Gastrocnemius medialis (tissue), 4 donors: Measurements from ENCODE around the gene EDNRB. TPM values are rescaled to one million over a fixed set of nuclear protein-coding genes. Genes with fewer than 3 reads are reported as not detected.
"Not testable (repeated sequence)": the region's sequence is repeated elsewhere in the genome, so short reads cannot be mapped to it uniquely, and the experiment has no call there.

Experiments
- ATAC-seq, 2 donors: fragments of 150-250 bp; one replicate each; pipeline ENCODE4 v1.9.1; 2016
- DNase-seq, 2 donors: peaks; one replicate each; pipeline ENCODE4 v3.0.0-alpha.2; 2019
- H3K27ac ChIP-seq, 4 donors: fragments of 200-600 bp; sonication (generic); 1 replicate in 1 of 4; 2 replicates in 3 of 4; pipeline ENCODE4 v1.5.1; 2016 to 2018; ENCODE audit warnings: mild to moderate bottlenecking in 2 of 4, moderate library complexity in 1 of 4
- H3K27me3 ChIP-seq, 3 donors: fragments of 200-600 bp; sonication (generic) in 2 of 3; 1 replicate in 1 of 3; 2 replicates in 2 of 3; pipeline versions ENCODE4 v1.5.1 to v1.6.0; 2016 to 2019; ENCODE audit warnings: mild to moderate bottlenecking in 1 of 3, moderate library complexity in 1 of 3
- H3K36me3 ChIP-seq, 2 donors: fragments of 200-600 bp; sonication (generic) in 1 of 2; one replicate each; pipeline ENCODE4 v1.5.1; 2017 to 2018
- H3K4me1 ChIP-seq, 2 donors: fragments of 200-600 bp; sonication (generic) in 1 of 2; one replicate each; pipeline ENCODE4 v1.5.1; 2016 to 2017; ENCODE audit warnings: mild to moderate bottlenecking in 2 of 2
- H3K4me3 ChIP-seq, 4 donors: fragments of 200-600 bp; sonication (generic) in 3 of 4; 1 replicate in 1 of 4; 2 replicates in 3 of 4; pipeline ENCODE4 v1.5.1; 2016 to 2019; ENCODE audit warnings: mild to moderate bottlenecking in 2 of 4
- H3K9me3 ChIP-seq, 3 donors: fragments of 200-600 bp; sonication (generic) in 2 of 3; 1 replicate in 1 of 3; 2 replicates in 2 of 3; pipeline ENCODE4 v1.5.1; 2016 to 2019
- POLR2A ChIP-seq, 2 donors: fragments of 450-650 bp; IDR thresholded peaks; one replicate each; pipeline ENCODE4 v1.6.1; 2017; ENCODE audit warnings: antibody characterized with exemption in 2 of 2, mild to moderate bottlenecking in 2 of 2, moderate library complexity in 2 of 2
- in situ Hi-C, 4 donors: fragments of 200-750 bp; cut with MboI; loops; one replicate each; pipeline versions ENCODE4 v1.15.0 to v1.8.0; 2017; ENCODE audit warnings: low sequenced_read_pairs in 4 of 4
- intact Hi-C: fragments of 100-400 bp; cut with DNase I; formaldehyde crosslinking; loops from one replicate; pipeline ENCODE4 v1.15.1; 2023; ENCODE audit warnings: low total_unique reads
- total RNA-seq, 4 donors: library from RNA; depleted of rRNA; stranded (reverse); fragments of >200 nt; gene quantifications; one replicate each; pipeline versions ENCODE4 v1.1.0 to v1.2.3, GENCODE V29; 2016
- TF ChIP-seq, protein P1 (sequence below), 5 experiments: fragments of 450-650 bp in 3 of 5; fragments of 200-600 bp in 2 of 5; sonication (generic) in 2 of 5; IDR thresholded peaks in 4 of 5; conservative IDR thresholded peaks in 1 of 5; 1 replicate in 4 of 5; 2 replicates in 1 of 5; pipeline ENCODE4 v1.5.1; 2016 to 2019; ENCODE audit warnings: antibody characterized with exemption in 5 of 5, mild to moderate bottlenecking in 3 of 5, moderate library complexity in 3 of 5

EDNRB gene
- total RNA-seq, 4 donors from 2014 or later: 13.6 to 35.1 (median 20.1) TPM

DNA sequence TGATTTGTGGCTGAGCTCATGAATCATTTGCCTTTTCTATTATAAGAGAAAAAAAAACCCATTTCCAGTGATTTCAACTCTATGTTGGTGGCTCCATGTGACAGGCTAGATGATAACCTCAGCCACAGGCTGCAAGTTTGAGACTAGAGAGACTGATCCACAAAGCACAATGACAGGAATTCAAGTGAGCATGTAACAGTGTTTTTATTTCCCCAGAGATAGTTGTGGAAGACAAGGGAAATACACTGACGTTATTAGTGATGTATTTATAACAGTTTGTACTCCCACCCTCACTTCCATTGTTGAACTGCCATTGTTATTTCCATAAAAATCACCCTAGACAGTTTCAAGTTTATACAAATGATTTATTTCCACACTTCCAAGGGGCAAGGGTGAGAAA is 27.9 kb upstream of the EDNRB start:
- no peaks in the 10 kb centered on the region for H3K36me3 ChIP-seq
- DNase-seq (no peak), ATAC-seq (no peak)
- H3K27me3 ChIP-seq: no peaks in the 10 kb centered on the region
- TF ChIP-seq POLR2A (IDR thresholded peaks at IDR 0.05): no peak
- TF ChIP-seq, protein P1, sequence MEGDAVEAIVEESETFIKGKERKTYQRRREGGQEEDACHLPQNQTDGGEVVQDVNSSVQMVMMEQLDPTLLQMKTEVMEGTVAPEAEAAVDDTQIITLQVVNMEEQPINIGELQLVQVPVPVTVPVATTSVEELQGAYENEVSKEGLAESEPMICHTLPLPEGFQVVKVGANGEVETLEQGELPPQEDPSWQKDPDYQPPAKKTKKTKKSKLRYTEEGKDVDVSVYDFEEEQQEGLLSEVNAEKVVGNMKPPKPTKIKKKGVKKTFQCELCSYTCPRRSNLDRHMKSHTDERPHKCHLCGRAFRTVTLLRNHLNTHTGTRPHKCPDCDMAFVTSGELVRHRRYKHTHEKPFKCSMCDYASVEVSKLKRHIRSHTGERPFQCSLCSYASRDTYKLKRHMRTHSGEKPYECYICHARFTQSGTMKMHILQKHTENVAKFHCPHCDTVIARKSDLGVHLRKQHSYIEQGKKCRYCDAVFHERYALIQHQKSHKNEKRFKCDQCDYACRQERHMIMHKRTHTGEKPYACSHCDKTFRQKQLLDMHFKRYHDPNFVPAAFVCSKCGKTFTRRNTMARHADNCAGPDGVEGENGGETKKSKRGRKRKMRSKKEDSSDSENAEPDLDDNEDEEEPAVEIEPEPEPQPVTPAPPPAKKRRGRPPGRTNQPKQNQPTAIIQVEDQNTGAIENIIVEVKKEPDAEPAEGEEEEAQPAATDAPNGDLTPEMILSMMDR (IDR thresholded peaks at IDR 0.05 in 4 of 5, conservative IDR thresholded peaks at IDR 0.05 in 1 of 5): no peak
- H3K9me3 ChIP-seq: no peaks in the 10 kb centered on the region
- in situ Hi-C loops (no loop called here), intact Hi-C loops (no loop called here)
- H3K27ac ChIP-seq: no peak overlapping the region
- H3K4me3 ChIP-seq: no peak overlapping the region
- no peaks in the 10 kb centered on the region for H3K4me1 ChIP-seq

DNA sequence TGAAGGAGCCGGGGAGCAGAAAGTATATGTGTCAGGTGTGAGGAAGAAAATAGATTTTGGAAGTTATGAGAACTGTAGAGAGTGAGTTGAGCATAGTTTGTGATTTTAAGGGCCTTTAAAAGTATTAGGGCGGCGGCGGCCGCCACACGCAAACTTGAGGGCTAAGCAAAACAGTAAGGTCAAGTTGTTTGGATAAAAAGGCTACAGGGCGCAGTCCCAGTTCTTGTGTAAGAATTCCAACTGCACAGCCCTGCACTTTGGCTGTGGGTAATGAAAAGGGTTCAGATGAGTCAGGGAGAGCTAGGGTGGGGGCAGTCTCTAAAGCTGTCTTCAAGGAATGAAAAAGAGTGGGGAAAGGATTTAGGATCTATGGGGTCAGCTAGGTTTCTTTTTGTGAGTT is 16.4 kb upstream of the EDNRB start:
- ATAC-seq, H3K4me1 ChIP-seq, H3K9me3 ChIP-seq, intact Hi-C loops, H3K4me3 ChIP-seq, H3K27ac ChIP-seq, H3K36me3 ChIP-seq, in situ Hi-C loops, H3K27me3 ChIP-seq, DNase-seq: not testable (repeated sequence)

DNA sequence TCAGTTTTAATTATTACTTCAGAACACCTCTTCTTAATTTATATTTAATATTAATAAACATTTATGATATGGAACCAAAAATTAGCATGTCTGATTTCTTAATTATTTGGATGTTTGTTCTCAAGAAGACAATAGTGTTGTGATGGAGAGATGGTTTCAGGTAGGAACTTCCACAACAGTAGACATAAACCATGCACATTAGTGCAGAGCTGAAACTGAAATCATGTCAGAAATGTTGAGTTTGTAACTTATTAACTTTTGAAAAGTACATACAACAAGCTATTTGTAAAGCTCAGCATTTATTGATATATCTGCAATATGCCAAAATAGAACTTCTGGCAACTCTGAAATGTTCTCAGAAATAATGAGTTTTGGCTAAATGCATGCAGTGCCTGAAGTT is 11.8 kb upstream of the EDNRB start:
- H3K4me3 ChIP-seq: no peak overlapping the region
- intact Hi-C loops (no loop called here), in situ Hi-C loops (no loop called here)
- H3K9me3 ChIP-seq: no peaks in the 10 kb centered on the region
- DNase-seq: no peak
- no peaks in the 10 kb centered on the region for H3K4me1 ChIP-seq
- TF ChIP-seq, protein P1 (IDR thresholded peaks at IDR 0.05 in 4 of 5, conservative IDR thresholded peaks at IDR 0.05 in 1 of 5): no peak
- TF ChIP-seq POLR2A (IDR thresholded peaks at IDR 0.05): no peak
- no peak for ATAC-seq
- H3K27me3 ChIP-seq: no peaks in the 10 kb centered on the region
- no peaks in the 10 kb centered on the region for H3K36me3 ChIP-seq
- H3K27ac ChIP-seq: no peak overlapping the region

DNA sequence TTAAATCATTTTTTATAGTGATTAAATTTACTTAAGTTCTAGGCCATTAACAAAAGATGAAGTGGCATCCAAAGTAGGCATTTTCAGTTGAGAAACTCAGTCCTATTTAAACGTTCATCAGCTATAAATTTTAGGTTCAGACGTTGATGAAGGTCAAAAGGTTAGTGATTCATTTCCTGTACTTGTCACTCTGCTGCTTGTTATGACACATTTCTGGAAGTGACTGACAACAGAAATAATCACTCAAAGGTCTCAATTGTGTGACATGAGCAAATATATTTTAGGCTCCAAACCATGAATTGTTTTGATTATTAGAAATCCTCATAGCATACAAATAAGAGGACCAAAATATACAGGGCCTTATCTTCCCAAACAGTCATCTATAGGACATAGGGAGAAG is 10.3 kb upstream of the EDNRB start:
- TF ChIP-seq POLR2A (IDR thresholded peaks at IDR 0.05): no peak
- TF ChIP-seq, protein P1 (IDR thresholded peaks at IDR 0.05 in 4 of 5, conservative IDR thresholded peaks at IDR 0.05 in 1 of 5): no peak
- DNase-seq: no peak
- intact Hi-C loops (no loop called here), in situ Hi-C loops (no loop called here)
- ATAC-seq: no peak
- Histone ChIP-seq H3K27ac (no peak overlapping the region), H3K4me1 (no peaks in the 10 kb centered on the region), H3K27me3 (no peaks in the 10 kb centered on the region), H3K36me3 (no peaks in the 10 kb centered on the region), H3K9me3 (no peaks in the 10 kb centered on the region), H3K4me3 (no peak overlapping the region)

DNA sequence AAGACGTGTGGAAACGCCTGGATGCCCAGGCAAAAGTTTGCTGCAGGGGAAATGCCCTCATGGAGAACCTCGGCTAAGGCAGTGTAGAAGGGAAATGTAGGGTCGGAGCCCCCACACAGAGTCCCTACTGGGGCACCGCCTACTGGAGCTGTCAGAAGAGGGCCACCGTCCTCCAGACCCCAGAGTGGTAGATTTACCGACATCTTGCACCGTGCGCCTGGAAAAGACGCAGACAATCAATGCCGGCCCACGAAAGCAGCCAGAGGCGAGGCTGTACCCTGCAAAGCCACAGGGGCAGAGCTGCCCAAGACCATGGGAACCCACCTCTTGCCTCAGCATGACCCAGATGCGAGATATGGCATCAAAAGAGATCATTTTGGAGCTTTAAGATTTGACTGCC is 7.0 kb upstream of the EDNRB start:
- H3K4me3 ChIP-seq: no peak overlapping the region
- no peaks in the 10 kb centered on the region for H3K36me3 ChIP-seq
- no peaks in the 10 kb centered on the region for H3K9me3 ChIP-seq
- no peak for ATAC-seq
- TF ChIP-seq, protein P1 (IDR thresholded peaks at IDR 0.05 in 4 of 5, conservative IDR thresholded peaks at IDR 0.05 in 1 of 5): no peak
- no peak for TF ChIP-seq POLR2A (IDR thresholded peaks at IDR 0.05)
- no peak for DNase-seq
- no peaks in the 10 kb centered on the region for H3K4me1 ChIP-seq
- in situ Hi-C loops: no loop called here
- no peak overlapping the region for H3K27ac ChIP-seq
- peaks cover 0 to 2% (median 0%) of the 10 kb centered on the region in 3 donors for H3K27me3 ChIP-seq
- intact Hi-C loops: no loop called here
